Pancreas (tissue), 10 donors: Measurements from ENCODE around the gene AGGF1. TPM values are rescaled to one million over a fixed set of nuclear protein-coding genes. Genes with fewer than 3 reads are reported as not detected.

Source experiments
- ATAC-seq, 4 donors: fragments of 200-7000 bp; cut with Tn5 transposase; one replicate each; pipeline versions ENCODE4 v1.8.0 to v1.9.1; 2020; ENCODE audit warnings: mild to moderate bottlenecking in 4 of 4, moderate library complexity in 4 of 4
- DNase-seq, 6 donors: peaks; one replicate each; pipeline ENCODE4 v3.0.0-alpha.2; 2020
- FAIRE-seq: peaks from 2 replicates; lab custom pipeline; 2012; peaks lifted over from hg19 to GRCh38; lab: Jason Lieb, UNC
- H3K27ac ChIP-seq, 4 donors: fragments of 200-600 bp; sonication (generic); 1 replicate in 3 of 4; 2 replicates in 1 of 4; pipeline versions ENCODE4 v1.5.0 to v1.8.0; 2020
- H3K27me3 ChIP-seq, 4 donors: fragments of 200-600 bp; one replicate each; pipeline ENCODE4 v1.8.0; 2021
- H3K36me3 ChIP-seq, 3 donors: fragments of 200-600 bp; sonication (generic) in 1 of 3; one replicate each; pipeline versions ENCODE4 v1.5.0 to v1.8.0; 2020 to 2021
- H3K4me1 ChIP-seq, 3 donors: fragments of 200-600 bp; one replicate each; pipeline ENCODE4 v1.8.0; 2021
- H3K4me3 ChIP-seq, 4 donors: fragments of 200-600 bp; sonication (generic) in 2 of 4; one replicate each; pipeline versions ENCODE4 v1.5.0 to v1.8.0; 2020 to 2021
- H3K9me3 ChIP-seq, 4 donors: fragments of 200-600 bp; one replicate each; pipeline ENCODE4 v1.8.0; 2021
- CTCF ChIP-seq, 4 donors: fragments of 200-600 bp; sonication (generic) in 3 of 4; IDR thresholded peaks; one replicate each; pipeline versions ENCODE4 v1.5.0 to v1.8.0; 2021; ENCODE audit warnings: antibody characterized with exemption in 4 of 4
- WGBS, 2 donors: extraction: QIAGEN DNeasy Blood & Tissue Kit; methylation state at CpG; one replicate each; pipeline ENCODE4 v1.1.7; 2013; 5-methylcytosine and 5-hydroxymethylcytosine counted together
- intact Hi-C, 3 donors: fragments of 100-400 bp; cut with DNase I; formaldehyde crosslinking; loops; one replicate each; pipeline versions ENCODE4 v1.11.1 to v1.14.2; 2022
- polyA plus RNA-seq, 2 donors: library from polyadenylated mRNA; stranded (reverse); fragments of 200-250 nt; gene quantifications; one replicate each; pipeline ENCODE4 v1.2.3, GENCODE V29; 2013
- total RNA-seq, 6 donors: library from RNA; stranded (reverse); fragmentation: NEBNext Ultra II Directional in 4 of 6; extraction: Animal tissue kit (Norgen Biotek cat#: 25700) in 4 of 6; gene quantifications; one replicate each; pipeline versions ENCODE4 v1.2.1 to v1.2.4, GENCODE V29; 2021 to 2023
- donor health status: healthy with polysubstance abuse.
- donor health status: DM: no; HTN: no; CAD: no; lungs with moderate emphysema.
- donor health status: DM: no; HTN: no; CAD: no.
- donor health status: control.
- donor health status: control.
- donor health status: Bipolar disorder and iron deficiency.
- donor health status: DM: yes; HTN: yes; CAD: no.
- donor health status: DM: no; HTN: no; CAD: no.
- donor health status: DM: no; HTN: no; CAD: no.
- donor health status: DM: yes; HTN: yes; CAD: no.

Gene AGGF1
- total and polyA plus RNA-seq, 8 donors, result 3.7 to 12.9 (median 8.5) TPM

- 70 to 76% methylated on average over 2 of the region's 2 CpGs for WGBS, 2 donors
- no peaks in the 10 kb centered on the region for H3K4me1 ChIP-seq
- DNase-seq (no peak), FAIRE-seq (no peak), ATAC-seq (no peak)
- no peak for TF ChIP-seq CTCF (IDR thresholded peaks at IDR 0.05)
- H3K36me3 ChIP-seq, result no peaks in the 10 kb centered on the region
- no peak overlapping the region for H3K4me3 ChIP-seq
- no peak overlapping the region for H3K27ac ChIP-seq
- H3K27me3 ChIP-seq, result no peaks in the 10 kb centered on the region
- no peaks in the 10 kb centered on the region for H3K9me3 ChIP-seq
- intact Hi-C loops, result loop anchor here in 1 of 3 donors (10.0 kb wide), 1 partner anchor 138 kb away; no protein-coding TSS in a partner anchor
These were observed 17.6 kb upstream of the AGGF1 start for GRCh38 chr5:77012601-77013000.

GRCh38 chr5:77015938-77016569 lies 14.2 kb upstream of the AGGF1 start:
- H3K4me1 ChIP-seq, result no peaks in the 10 kb centered on the region
- peak in 3 of 4 donors; percentile 29 to 53 (median 29) for ATAC-seq
- H3K9me3 ChIP-seq, result no peaks in the 10 kb centered on the region
- no peak for DNase-seq
- intact Hi-C loops, result loop anchor here in 1 of 3 donors (10.0 kb wide), 1 partner anchor 141 kb away; no protein-coding TSS in a partner anchor
- no peaks in the 10 kb centered on the region for H3K36me3 ChIP-seq
- no peak overlapping the region for H3K27ac ChIP-seq
- no peaks in the 10 kb centered on the region for H3K27me3 ChIP-seq
- no peak for TF ChIP-seq CTCF (IDR thresholded peaks at IDR 0.05)
- FAIRE-seq, result no peak
- 28 to 42% methylated on average over 3 of the region's 3 CpGs for WGBS, 2 donors
- no peak overlapping the region for H3K4me3 ChIP-seq

- no peaks in the 10 kb centered on the region for H3K9me3 ChIP-seq
- H3K4me3 ChIP-seq, result no peak overlapping the region
- ATAC-seq (no peak), DNase-seq (no peak), FAIRE-seq (no peak)
- intact Hi-C loops, result loop anchor here in 1 of 3 donors (10.0 kb wide), 1 partner anchor 142 kb away; no protein-coding TSS in a partner anchor
- 63 to 86% methylated on average over 1 of the region's 1 CpG for WGBS, 2 donors
- peaks cover 0 to under 1% (median 0%) of the 10 kb centered on the region in 4 donors for H3K27me3 ChIP-seq
- H3K4me1 ChIP-seq, result no peaks in the 10 kb centered on the region
- no peak for TF ChIP-seq CTCF (IDR thresholded peaks at IDR 0.05)
- no peaks in the 10 kb centered on the region for H3K36me3 ChIP-seq
- H3K27ac ChIP-seq, result no peak overlapping the region
These were observed 13.2 kb upstream of the AGGF1 start for GRCh38 chr5:77016962-77017361.

- Histone ChIP-seq H3K27me3 (peaks cover 0 to 7% (median 0%) of the 10 kb centered on the region in 4 donors), H3K27ac (no peak overlapping the region), H3K36me3 (no peaks in the 10 kb centered on the region), H3K9me3 (no peaks in the 10 kb centered on the region), H3K4me3 (no peak overlapping the region), H3K4me1 (no peaks in the 10 kb centered on the region)
- intact Hi-C loops, result loop anchor here in 1 of 3 donors (10.0 kb wide), 1 partner anchor 143 kb away; no protein-coding TSS in a partner anchor
- no peak for TF ChIP-seq CTCF (IDR thresholded peaks at IDR 0.05)
- ATAC-seq (no peak), DNase-seq (no peak), FAIRE-seq (no peak)
- 23 to 24% methylated on average over 4 of the region's 4 CpGs for WGBS, 2 donors
These were observed 12.5 kb upstream of the AGGF1 start for GRCh38 chr5:77017668-77018067.
